ENCODE measurements around the gene FOXRED2. TPM values are rescaled to one million over a fixed set of nuclear protein-coding genes. Genes with fewer than 3 reads are reported as not detected.

Gene FOXRED2
- total RNA-seq, 1 experiment from 2014 or later = 34.4 TPM

GRCh38 chr22:36546092-36546804 lies 39.4 kb upstream of the FOXRED2 start:
- Histone ChIP-seq H3K79me2 (ENCODE audit: insufficient read depth, low read length) (no peaks in the 10 kb centered on the region), H3K56ac (ENCODE audit: insufficient read length, low read depth, low read length) (no peak overlapping the region), H3K9ac (ENCODE audit: extremely low read depth, insufficient read length, low read length) (no peak overlapping the region), H3T11ph (ENCODE audit: low read length) (no peak overlapping the region), H2BK5ac (ENCODE audit: insufficient read length, low read length) (no peak overlapping the region), H2BK12ac (ENCODE audit: insufficient read length, low read depth, low read length) (no peak overlapping the region), H3K4me2 (ENCODE audit: insufficient read depth, insufficient read length, low read length) (no peak overlapping the region), H3K27me3 (ENCODE audit: insufficient read depth, low read length) (peaks cover 3% of the 10 kb centered on the region; the same call in 1 of the 2 replicates), H3K4me1 (ENCODE audit: insufficient read depth, low read length) (peaks cover 3% of the 10 kb centered on the region), H2AFZ (ENCODE audit: low read length) (no peak overlapping the region), H3K14ac (ENCODE audit: insufficient read depth, low read length) (no peak overlapping the region), H2AK5ac (ENCODE audit: insufficient read length, low read length) (no peak overlapping the region), H3K23ac (ENCODE audit: insufficient read length, low read depth, low read length) (no peak overlapping the region), H3K23me2 (ENCODE audit: insufficient read length, low read depth, low read length, poor library complexity, severe bottlenecking) (no peaks in the 10 kb centered on the region), H3K18ac (ENCODE audit: insufficient read length, low read depth, low read length) (no peak overlapping the region), H3K4ac (ENCODE audit: low read depth, low read length) (no peak overlapping the region), H2BK20ac (ENCODE audit: low read depth, low read length, poor library complexity, severe bottlenecking) (no peak overlapping the region), H4K8ac (replicated peaks; ENCODE audit: insufficient read length, low read depth, low read length) (no peak overlapping the region), H4K91ac (ENCODE audit: insufficient read length, low read depth, low read length) (no peak overlapping the region), H2BK120ac (ENCODE audit: low read depth, low read length, poor library complexity, severe bottlenecking) (no peak overlapping the region), H3K79me1 (ENCODE audit: insufficient read depth, low read depth, low read length, poor library complexity, severe bottlenecking) (no peaks in the 10 kb centered on the region), H4K5ac (ENCODE audit: insufficient read length, low read depth, low read length) (no peak overlapping the region), H3K9me3 (ENCODE audit: control insufficient read depth, low read depth, low read length) (no peaks in the 10 kb centered on the region), H3K27ac (ENCODE audit: insufficient read length, low read depth, low read length) (no peak overlapping the region), H4K20me1 (ENCODE audit: control insufficient read depth, insufficient read depth, insufficient read length) (no peaks in the 10 kb centered on the region), H2BK15ac (ENCODE audit: low read depth, low read length) (no peak overlapping the region)
- Mint-ChIP-seq H3K4me3 (peak overlapping the region in 1 of 2 experiments; percentile 39; a peak in 3 of 5 replicates), H3K27ac (peak overlapping the region in 2 of 3 experiments; percentile 7 to 40; a peak in 1 of 7 replicates), H3K9me3 (no peaks in the 10 kb centered on the region), H3K4me1 (peaks cover 15 to 23% of the 10 kb centered on the region in 2 experiments), H3K27me3 (ENCODE audit: low read depth) (peaks cover 27% of the 10 kb centered on the region), H3K36me3 (ENCODE audit: insufficient read depth in 1 of 3, low read depth in 3 of 3) (no peaks in the 10 kb centered on the region)
- TF ChIP-seq, protein P1, sequence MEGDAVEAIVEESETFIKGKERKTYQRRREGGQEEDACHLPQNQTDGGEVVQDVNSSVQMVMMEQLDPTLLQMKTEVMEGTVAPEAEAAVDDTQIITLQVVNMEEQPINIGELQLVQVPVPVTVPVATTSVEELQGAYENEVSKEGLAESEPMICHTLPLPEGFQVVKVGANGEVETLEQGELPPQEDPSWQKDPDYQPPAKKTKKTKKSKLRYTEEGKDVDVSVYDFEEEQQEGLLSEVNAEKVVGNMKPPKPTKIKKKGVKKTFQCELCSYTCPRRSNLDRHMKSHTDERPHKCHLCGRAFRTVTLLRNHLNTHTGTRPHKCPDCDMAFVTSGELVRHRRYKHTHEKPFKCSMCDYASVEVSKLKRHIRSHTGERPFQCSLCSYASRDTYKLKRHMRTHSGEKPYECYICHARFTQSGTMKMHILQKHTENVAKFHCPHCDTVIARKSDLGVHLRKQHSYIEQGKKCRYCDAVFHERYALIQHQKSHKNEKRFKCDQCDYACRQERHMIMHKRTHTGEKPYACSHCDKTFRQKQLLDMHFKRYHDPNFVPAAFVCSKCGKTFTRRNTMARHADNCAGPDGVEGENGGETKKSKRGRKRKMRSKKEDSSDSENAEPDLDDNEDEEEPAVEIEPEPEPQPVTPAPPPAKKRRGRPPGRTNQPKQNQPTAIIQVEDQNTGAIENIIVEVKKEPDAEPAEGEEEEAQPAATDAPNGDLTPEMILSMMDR (conservative IDR thresholded peaks at IDR 0.05) = peak; percentile 90
- no CpG with 5 or more reads among the region's 23 CpGs for WGBS (ENCODE audit: extremely low coverage, insufficient read length, low lambda C conversion rate)
- peak; percentile 84 for DNase-seq

Data from H9 (cell line).